OCI-LY1 (cell line): ENCODE measurements around the gene CACNA1H.

Experiments used
- H2AFZ ChIP-seq: fragments of 200-600 bp; sonication (generic), shearing (Covaris generic); 2 replicates; pipeline ENCODE4 v1.6.0; 2014; ENCODE audit warnings: antibody characterized with exemption, mild to moderate bottlenecking, low read length
- H3F3A ChIP-seq: fragments of 200-600 bp; sonication (generic), shearing (Covaris generic); 2 replicates; pipeline ENCODE4 v1.6.0; 2014; ENCODE audit warnings: mild to moderate bottlenecking, antibody characterized with exemption, low read length, moderate library complexity; ENCODE audit not compliant: insufficient read depth
- H3K27ac ChIP-seq: fragments of 200-600 bp; sonication (generic); 2 replicates; pipeline ENCODE4 v1.5.1; 2014; ENCODE audit warnings: low read length, mixed run types, mild to moderate bottlenecking, low read depth; ENCODE audit not compliant: poor library complexity, severe bottlenecking
- H3K27me3 ChIP-seq: fragments of 200-600 bp; sonication (generic); 2 replicates; pipeline ENCODE4 v1.6.0; 2014; ENCODE audit warnings: antibody characterized with exemption, mild to moderate bottlenecking, low read length, moderate library complexity; ENCODE audit not compliant: insufficient read depth
- H3K36me3 ChIP-seq: fragments of 200-600 bp; sonication (generic); 2 replicates; pipeline ENCODE4 v1.6.1; 2014; ENCODE audit warnings: mild to moderate bottlenecking, antibody characterized with exemption, low read length, moderate library complexity, mixed read lengths; ENCODE audit not compliant: insufficient read depth
- H3K4me1 ChIP-seq: fragments of 200-600 bp; sonication (generic); 2 replicates; pipeline ENCODE4 v1.5.1; 2014; ENCODE audit warnings: mild to moderate bottlenecking, low read length, moderate library complexity; ENCODE audit not compliant: insufficient read depth, severe bottlenecking
- H3K4me2 ChIP-seq: fragments of 200-600 bp; sonication (generic), shearing (Covaris generic); 2 replicates; pipeline ENCODE4 v1.6.1; 2014; ENCODE audit warnings: low read length
- H3K4me3 ChIP-seq: fragments of 200-600 bp; sonication (generic); 2 replicates; pipeline ENCODE4 v1.5.1; 2014; ENCODE audit warnings: low read length, low read depth, mild to moderate bottlenecking, mixed read lengths; ENCODE audit not compliant: poor library complexity, severe bottlenecking
- H3K79me2 ChIP-seq: fragments of 200-600 bp; shearing (Covaris generic); 2 replicates; pipeline ENCODE4 v1.6.1; 2016; ENCODE audit warnings: mixed run types, low read length, mixed read lengths; ENCODE audit not compliant: insufficient read depth
- H3K9ac ChIP-seq: fragments of 200-600 bp; sonication (generic), shearing (Covaris generic); 2 replicates; pipeline ENCODE4 v1.6.1; 2014; ENCODE audit warnings: mild to moderate bottlenecking, low read length, mixed read lengths
- H3K9me2 ChIP-seq: fragments of 200-600 bp; sonication (generic), shearing (Covaris generic); 2 replicates; pipeline ENCODE4 v1.6.1; 2014; ENCODE audit warnings: low read depth, mild to moderate bottlenecking, low read length, mixed read lengths
- H3K9me3 ChIP-seq: fragments of 200-600 bp; shearing (Covaris generic); 2 replicates; pipeline ENCODE4 v1.6.1; 2014; ENCODE audit warnings: low read length, mixed read lengths
- H4K20me1 ChIP-seq: fragments of 200-600 bp; sonication (generic), shearing (Covaris generic); 2 replicates; pipeline ENCODE4 v1.6.0; 2016; ENCODE audit warnings: mild to moderate bottlenecking, low read length; ENCODE audit not compliant: insufficient read depth
- EZH2 ChIP-seq: fragments of 200-600 bp; sonication (generic), shearing (Covaris generic); IDR thresholded peaks from 2 replicates; pipeline ENCODE4 v1.8.0; 2017; ENCODE audit warnings: borderline replicate concordance, mixed run types, mild to moderate bottlenecking, antibody characterized with exemption, low read length, moderate library complexity, mixed read lengths
- TF ChIP-seq, protein P1 (sequence below): fragments of 200-600 bp; sonication (generic), shearing (Covaris generic); IDR thresholded peaks from 2 replicates; pipeline ENCODE4 v1.5.1; 2017; ENCODE audit warnings: mild to moderate bottlenecking, antibody characterized with exemption, low read length, moderate library complexity, mixed read lengths

CACNA1H gene

DNA sequence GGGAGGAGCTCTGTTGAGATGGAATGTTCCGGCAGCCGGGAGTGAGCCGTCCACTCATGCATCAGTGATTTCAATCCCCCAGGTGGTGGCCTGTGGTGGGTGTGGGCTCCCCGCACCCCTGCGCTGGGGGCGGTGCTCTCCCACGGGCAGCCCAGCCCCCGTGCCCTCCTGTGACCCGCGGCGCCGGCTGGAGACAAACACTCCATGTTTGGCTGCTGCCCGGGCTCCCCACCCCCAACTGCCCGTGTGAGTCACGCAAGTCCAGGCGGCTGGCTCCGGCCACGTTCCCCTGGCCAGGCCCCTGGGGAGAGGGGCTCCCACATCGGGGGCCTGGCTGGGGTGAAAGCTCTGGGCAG, 29.4 kb downstream of the CACNA1H start:
- Histone ChIP-seq H3K9me2 (no peaks in the 10 kb centered on the region), H4K20me1 (no peaks in the 10 kb centered on the region), H3K4me1 (no peaks in the 10 kb centered on the region), H3K4me2 (no peak overlapping the region), H3K9me3 (no peaks in the 10 kb centered on the region), H3F3A (no peaks in the 10 kb centered on the region), H3K4me3 (no peak overlapping the region), H2AFZ (no peak overlapping the region), H3K27me3 (no peaks in the 10 kb centered on the region), H3K9ac (no peak overlapping the region), H3K79me2 (no peaks in the 10 kb centered on the region), H3K36me3 (no peaks in the 10 kb centered on the region), H3K27ac (no peak overlapping the region)
- no peak for TF ChIP-seq EZH2
- TF ChIP-seq, protein P1, sequence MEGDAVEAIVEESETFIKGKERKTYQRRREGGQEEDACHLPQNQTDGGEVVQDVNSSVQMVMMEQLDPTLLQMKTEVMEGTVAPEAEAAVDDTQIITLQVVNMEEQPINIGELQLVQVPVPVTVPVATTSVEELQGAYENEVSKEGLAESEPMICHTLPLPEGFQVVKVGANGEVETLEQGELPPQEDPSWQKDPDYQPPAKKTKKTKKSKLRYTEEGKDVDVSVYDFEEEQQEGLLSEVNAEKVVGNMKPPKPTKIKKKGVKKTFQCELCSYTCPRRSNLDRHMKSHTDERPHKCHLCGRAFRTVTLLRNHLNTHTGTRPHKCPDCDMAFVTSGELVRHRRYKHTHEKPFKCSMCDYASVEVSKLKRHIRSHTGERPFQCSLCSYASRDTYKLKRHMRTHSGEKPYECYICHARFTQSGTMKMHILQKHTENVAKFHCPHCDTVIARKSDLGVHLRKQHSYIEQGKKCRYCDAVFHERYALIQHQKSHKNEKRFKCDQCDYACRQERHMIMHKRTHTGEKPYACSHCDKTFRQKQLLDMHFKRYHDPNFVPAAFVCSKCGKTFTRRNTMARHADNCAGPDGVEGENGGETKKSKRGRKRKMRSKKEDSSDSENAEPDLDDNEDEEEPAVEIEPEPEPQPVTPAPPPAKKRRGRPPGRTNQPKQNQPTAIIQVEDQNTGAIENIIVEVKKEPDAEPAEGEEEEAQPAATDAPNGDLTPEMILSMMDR, result no peak

DNA sequence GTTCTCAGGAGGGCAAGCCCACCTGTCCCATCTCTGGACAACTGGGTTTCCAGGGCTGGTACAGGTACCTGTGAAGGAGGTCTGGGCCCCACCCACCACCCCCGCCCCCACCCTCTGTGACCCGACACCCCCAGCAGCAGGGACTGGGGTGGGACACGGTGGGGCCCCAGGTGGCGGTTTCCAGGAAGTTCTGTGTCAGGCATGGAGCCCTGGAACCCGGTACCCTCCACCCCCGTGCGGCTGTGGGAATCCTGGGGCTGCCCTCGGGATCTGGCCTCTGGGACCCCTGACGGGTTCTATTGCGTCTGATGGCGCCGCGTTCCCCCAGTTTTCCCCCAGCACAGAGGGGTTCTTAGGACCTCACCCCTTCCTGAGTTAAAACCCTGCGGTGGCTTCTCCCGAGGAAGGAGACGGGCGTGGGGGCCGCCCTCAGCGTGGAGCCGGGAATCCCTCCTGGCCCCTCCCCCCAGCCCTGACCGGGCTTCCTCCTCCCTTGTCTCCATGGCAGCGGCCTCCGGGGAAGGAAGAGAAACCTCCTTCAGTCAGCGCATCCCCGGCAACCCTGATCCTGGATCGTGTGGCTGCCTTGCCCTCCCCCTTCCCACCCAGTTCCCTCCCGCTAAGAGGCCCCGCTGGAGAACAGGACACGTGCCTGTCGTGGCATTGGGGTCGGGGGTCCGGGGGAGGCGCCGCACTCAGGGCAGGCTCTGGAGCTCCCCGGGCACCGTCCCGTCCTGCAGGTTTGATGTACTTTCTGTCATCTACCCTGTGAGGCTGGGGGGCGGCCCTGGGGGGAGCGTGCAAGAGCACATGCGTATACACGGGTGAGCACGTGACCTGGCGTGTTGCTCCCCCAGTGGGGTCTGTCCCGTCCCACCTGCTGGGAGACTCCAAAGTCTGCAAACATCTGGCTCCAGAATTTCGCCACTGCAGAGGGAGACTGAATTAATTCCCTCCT, 30.3 kb downstream of the CACNA1H start:
- H3K9ac ChIP-seq, result no peak overlapping the region
- no peaks in the 10 kb centered on the region for H4K20me1 ChIP-seq
- H3F3A ChIP-seq, result no peaks in the 10 kb centered on the region
- H3K27ac ChIP-seq, result no peak overlapping the region
- no peak overlapping the region for H2AFZ ChIP-seq
- H3K4me1 ChIP-seq, result no peaks in the 10 kb centered on the region
- H3K27me3 ChIP-seq, result no peaks in the 10 kb centered on the region
- H3K9me3 ChIP-seq, result no peaks in the 10 kb centered on the region
- no peak overlapping the region for H3K4me2 ChIP-seq
- H3K79me2 ChIP-seq, result no peaks in the 10 kb centered on the region
- TF ChIP-seq, protein P1, result no peak
- TF ChIP-seq EZH2, result no peak
- no peak overlapping the region for H3K4me3 ChIP-seq
- H3K9me2 ChIP-seq, result no peaks in the 10 kb centered on the region
- H3K36me3 ChIP-seq, result no peaks in the 10 kb centered on the region

DNA sequence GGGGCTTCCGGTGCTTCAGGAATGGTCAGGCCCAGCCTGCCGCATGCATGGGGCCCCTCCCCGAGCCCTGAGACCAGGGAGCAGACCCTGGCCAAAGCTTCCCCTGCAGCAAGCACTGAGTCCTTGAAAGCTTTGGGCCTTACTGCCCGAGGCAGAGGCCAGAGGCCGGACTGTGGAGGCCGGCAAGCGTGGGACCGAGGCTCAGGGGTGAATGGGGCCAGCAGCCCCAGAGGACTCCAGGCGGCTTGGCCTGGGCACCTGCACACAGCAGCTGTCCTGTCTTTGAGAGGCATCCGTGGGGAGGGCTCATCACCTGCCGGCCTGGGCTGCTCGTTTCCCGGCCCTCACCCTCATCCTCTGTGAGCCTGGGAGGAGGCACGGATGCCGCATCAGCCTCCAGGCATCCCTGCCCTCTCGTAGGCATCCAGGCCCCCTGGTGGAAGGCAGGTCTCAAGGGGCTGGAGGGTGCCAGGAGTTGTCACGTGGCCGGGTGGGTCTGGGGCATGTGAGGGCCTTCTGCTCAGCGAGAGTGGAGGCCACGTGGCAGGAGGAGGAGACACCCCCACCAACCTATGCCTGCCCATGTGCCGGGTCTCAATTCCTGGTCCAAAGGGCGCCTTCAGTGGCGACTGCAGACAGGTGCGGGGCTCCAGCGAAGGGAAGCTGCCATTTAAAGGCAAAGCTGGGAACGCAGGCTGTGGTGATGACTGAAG, 31.4 kb downstream of the CACNA1H start:
- Histone ChIP-seq H3K27ac (no peak overlapping the region), H3F3A (no peaks in the 10 kb centered on the region), H3K36me3 (no peaks in the 10 kb centered on the region), H3K9me3 (no peaks in the 10 kb centered on the region), H3K4me3 (no peak overlapping the region), H3K9me2 (no peaks in the 10 kb centered on the region), H4K20me1 (no peaks in the 10 kb centered on the region), H3K4me2 (no peak overlapping the region), H3K9ac (no peak overlapping the region), H3K4me1 (no peaks in the 10 kb centered on the region), H2AFZ (no peak overlapping the region), H3K27me3 (no peaks in the 10 kb centered on the region), H3K79me2 (no peaks in the 10 kb centered on the region)
- no peak for TF ChIP-seq EZH2
- TF ChIP-seq, protein P1, result no peak
